C4-2B (cell line): ENCODE data around the gene OPA3.

Experiments
- CTCF ChIP-seq: fragments of 450-650 bp; conservative IDR thresholded peaks from 2 replicates; pipeline ENCODE4 v1.5.1; 2017; ENCODE audit warnings: mild to moderate bottlenecking
- ZFX ChIP-seq: fragments of 450-650 bp; IDR thresholded peaks from 2 replicates; pipeline ENCODE4 v1.6.1; 2017

DNA sequence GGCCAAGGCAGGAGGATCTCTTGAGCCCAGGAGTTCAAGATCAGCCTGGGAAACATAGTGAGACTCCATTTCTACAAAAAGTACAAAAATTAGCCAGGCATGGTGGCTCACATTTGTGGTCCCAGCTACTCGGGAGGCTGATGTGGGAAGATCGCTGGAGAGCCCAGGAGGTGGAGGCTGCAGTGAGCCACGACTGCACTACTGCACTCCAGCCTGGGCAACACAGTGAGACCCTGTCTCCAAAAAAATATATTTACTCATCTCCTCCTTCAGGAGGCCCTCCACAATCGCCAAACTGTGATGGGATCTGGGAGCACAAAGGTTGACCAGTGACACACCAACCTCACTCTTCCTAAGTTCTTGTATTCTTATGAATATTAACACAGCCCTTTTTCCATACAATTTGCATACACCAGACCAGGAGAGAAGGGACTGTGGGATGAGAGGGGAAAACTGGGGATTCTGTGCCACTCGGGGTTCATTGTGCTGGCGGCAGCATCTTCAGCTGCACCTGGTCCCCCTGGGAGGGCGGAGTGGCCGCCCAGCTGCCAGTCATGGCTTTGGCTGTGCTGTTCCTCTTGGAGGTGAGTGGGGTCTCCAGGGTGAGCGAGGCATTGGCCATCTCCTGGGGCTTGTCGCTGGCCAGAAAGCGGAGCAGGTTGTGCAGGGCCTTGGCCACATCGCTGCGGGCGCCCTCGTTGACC is 5.8 kb upstream of the OPA3 start:
- TF ChIP-seq CTCF (no peak), ZFX (no peak)
